Measurements from ENCODE around the gene DGKI. TPM values are rescaled to one million over a fixed set of nuclear protein-coding genes. Genes with fewer than 3 reads are reported as not detected.

DGKI gene
- total and polyA plus RNA-seq, 2 of the 13 experiments (the other 11 are each of a cell fraction or from before 2014, with no cell fraction given) = 0.09 to 0.17 TPM

- WGBS (ENCODE audit: low lambda C conversion rate) = 47% methylated on average over 3 of the region's 3 CpGs
- no peaks in the 10 kb centered on the region for H3K36me3 ChIP-seq (replicated peaks in 1 of 2; ENCODE audit: control insufficient read depth in 1 of 2, insufficient read depth in 2 of 2, low read length in 2 of 2)
- DNase-seq (ENCODE audit: low spot score) = no peak
- ChIA-PET CTCF (ENCODE audit: low intra/inter-chr PET ratio, low total read pairs) (no interaction called here), POLR2A (no interaction called here)
- no peak for FAIRE-seq
- H3K4me1 ChIP-seq (ENCODE audit: insufficient read depth, low read length) = no peaks in the 10 kb centered on the region
- H3K79me2 ChIP-seq (ENCODE audit: insufficient read depth, low read length) = no peaks in the 10 kb centered on the region
- no peak overlapping the region for H3K9ac ChIP-seq (ENCODE audit: insufficient read depth, low read depth, low read length)
- no peaks in the 10 kb centered on the region for H3K9me3 ChIP-seq (ENCODE audit: low read length)
- H3K27ac ChIP-seq (ENCODE audit: extremely low read length, insufficient read depth, low read length) = no peak overlapping the region
- H4K20me1 ChIP-seq (ENCODE audit: insufficient read depth, low read length) = no peaks in the 10 kb centered on the region
- intact Hi-C loops (cut with micrococcal nuclease; ENCODE audit: unreplicated experiment) (no loop called here), in situ Hi-C loops (cut with HindIII; ENCODE audit: extremely low pct_ligation_motif_present, low pct_unique_long_range_greater_than_20kb) (no loop called here)
- no peaks in the 10 kb centered on the region for H3K27me3 ChIP-seq (ENCODE audit: control insufficient read depth in 1 of 2, insufficient read depth in 2 of 2, low read length in 2 of 2)
- no TSS peak for BruUV-seq (replicated peaks)
- no peak overlapping the region for H2AFZ ChIP-seq (ENCODE audit: low read length)
- H3K4me3 ChIP-seq (replicated peaks in 1 of 3; ENCODE audit: insufficient read depth in 1 of 3, low read depth in 2 of 3, low read length in 3 of 3) = no peak overlapping the region
- no peak for ATAC-seq
- no peak overlapping the region for H3K4me2 ChIP-seq (ENCODE audit: low read depth, low read length)
- no peak for TF ChIP-seq ZNF749 (CRISPR knock-in tag; IDR thresholded peaks at IDR 0.05; ENCODE audit: borderline replicate concordance)
- TF ChIP-seq EZH2 (conservative IDR thresholded peaks at IDR 0.05; ENCODE audit: low read depth, low read length) = no peak
- no peak for TF ChIP-seq XRCC5 (optimal IDR thresholded peaks at IDR 0.05; ENCODE audit: low read length)
- no peak for TF ChIP-seq SP2 (CRISPR knock-in tag; IDR thresholded peaks at IDR 0.05)
- TF ChIP-seq ZNF547 (CRISPR knock-in tag; IDR thresholded peaks at IDR 0.05) = no peak
- no peak for TF ChIP-seq RFXAP (CRISPR knock-in tag; IDR thresholded peaks at IDR 0.05; ENCODE audit: borderline replicate concordance)
- no peak for TF ChIP-seq IKZF1 (IDR thresholded peaks at IDR 0.05)
- TF ChIP-seq ZNF143 (CRISPR knock-in tag; IDR thresholded peaks at IDR 0.05) = no peak
- TF ChIP-seq SUZ12 (IDR thresholded peaks at IDR 0.05; ENCODE audit: low read depth, low read length) = no peak
- no peak for TF ChIP-seq ZNF670 (CRISPR knock-in tag; IDR thresholded peaks at IDR 0.05; ENCODE audit: borderline replicate concordance)
- TF ChIP-seq, protein P1, sequence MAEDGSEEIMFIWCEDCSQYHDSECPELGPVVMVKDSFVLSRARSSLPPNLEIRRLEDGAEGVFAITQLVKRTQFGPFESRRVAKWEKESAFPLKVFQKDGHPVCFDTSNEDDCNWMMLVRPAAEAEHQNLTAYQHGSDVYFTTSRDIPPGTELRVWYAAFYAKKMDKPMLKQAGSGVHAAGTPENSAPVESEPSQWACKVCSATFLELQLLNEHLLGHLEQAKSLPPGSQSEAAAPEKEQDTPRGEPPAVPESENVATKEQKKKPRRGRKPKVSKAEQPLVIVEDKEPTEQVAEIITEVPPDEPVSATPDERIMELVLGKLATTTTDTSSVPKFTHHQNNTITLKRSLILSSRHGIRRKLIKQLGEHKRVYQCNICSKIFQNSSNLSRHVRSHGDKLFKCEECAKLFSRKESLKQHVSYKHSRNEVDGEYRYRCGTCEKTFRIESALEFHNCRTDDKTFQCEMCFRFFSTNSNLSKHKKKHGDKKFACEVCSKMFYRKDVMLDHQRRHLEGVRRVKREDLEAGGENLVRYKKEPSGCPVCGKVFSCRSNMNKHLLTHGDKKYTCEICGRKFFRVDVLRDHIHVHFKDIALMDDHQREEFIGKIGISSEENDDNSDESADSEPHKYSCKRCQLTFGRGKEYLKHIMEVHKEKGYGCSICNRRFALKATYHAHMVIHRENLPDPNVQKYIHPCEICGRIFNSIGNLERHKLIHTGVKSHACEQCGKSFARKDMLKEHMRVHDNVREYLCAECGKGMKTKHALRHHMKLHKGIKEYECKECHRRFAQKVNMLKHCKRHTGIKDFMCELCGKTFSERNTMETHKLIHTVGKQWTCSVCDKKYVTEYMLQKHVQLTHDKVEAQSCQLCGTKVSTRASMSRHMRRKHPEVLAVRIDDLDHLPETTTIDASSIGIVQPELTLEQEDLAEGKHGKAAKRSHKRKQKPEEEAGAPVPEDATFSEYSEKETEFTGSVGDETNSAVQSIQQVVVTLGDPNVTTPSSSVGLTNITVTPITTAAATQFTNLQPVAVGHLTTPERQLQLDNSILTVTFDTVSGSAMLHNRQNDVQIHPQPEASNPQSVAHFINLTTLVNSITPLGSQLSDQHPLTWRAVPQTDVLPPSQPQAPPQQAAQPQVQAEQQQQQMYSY (CRISPR knock-in tag; IDR thresholded peaks at IDR 0.05) = no peak
- no peak for TF ChIP-seq HNF1B (CRISPR knock-in tag; IDR thresholded peaks at IDR 0.05)
- TF ChIP-seq ZFP36L1 (CRISPR knock-in tag; IDR thresholded peaks at IDR 0.05) = no peak
- TF ChIP-seq ARID4A (CRISPR knock-in tag; IDR thresholded peaks at IDR 0.05; ENCODE audit: borderline replicate concordance) = no peak
- TF ChIP-seq ATAD3A (CRISPR knock-in tag; IDR thresholded peaks at IDR 0.05) = no peak
- no peak for TF ChIP-seq KDM2A (CRISPR knock-in tag; IDR thresholded peaks at IDR 0.05; ENCODE audit: borderline replicate concordance, low read depth)
Observed at GRCh38 chr7:137446025-137446424, 400.7 kb downstream of the DGKI start.
